H1 (cell line): ENCODE data around the gene MEI1. TPM values are rescaled to one million over a fixed set of nuclear protein-coding genes. Genes with fewer than 3 reads are reported as not detected.

Source experiments
- CHD1 ChIP-seq: IDR thresholded peaks from 2 replicates; pipeline ENCODE4 v1.6.1; 2012; ENCODE audit warnings: low read depth, low read length, improper control_type of control experiment
- CHD2 ChIP-seq: IDR thresholded peaks from 2 replicates; pipeline ENCODE4 v1.6.1; 2012; ENCODE audit warnings: low read length, improper control_type of control experiment
- CHD7 ChIP-seq: fragments of 300-600 bp; sonication (generic); IDR thresholded peaks from 2 replicates; pipeline ENCODE4 v1.7.1; 2012; ENCODE audit warnings: low read length, moderate library complexity, mild to moderate bottlenecking, inconsistent platforms; ENCODE audit not compliant: insufficient replicate concordance
- EP300 ChIP-seq, 2 experiments: IDR thresholded peaks; 1 replicate in 1 of 2; 2 replicates in 1 of 2; pipeline ENCODE4 v1.6.1; 2011 to 2012; ENCODE audit warnings: low read depth in 2 of 2, low read length in 2 of 2, mild to moderate bottlenecking in 2 of 2, borderline replicate concordance in 1 of 2, inconsistent platforms in 1 of 2, moderate library complexity in 1 of 2
- JUN ChIP-seq: IDR thresholded peaks from 2 replicates; pipeline ENCODE4 v1.6.1; 2011; ENCODE audit warnings: low read depth, mild to moderate bottlenecking, improper control_type of control experiment, low read length
- TBP ChIP-seq: IDR thresholded peaks from 2 replicates; pipeline ENCODE4 v1.6.1; 2011; ENCODE audit warnings: low read depth, low read length, improper control_type of control experiment
- polyA plus RNA-seq, 7 experiments: library from polyadenylated mRNA; depleted of rRNA in 3 of 7; stranded (reverse) in 5 of 7; unstranded in 2 of 7; fragments of >200 nt in 5 of 7; fragments of 200-250 nt in 2 of 7; gene quantifications; 1 replicate in 5 of 7; 2 replicates in 1 of 7; 4 replicates in 1 of 7; pipeline versions ENCODE4 v1.2.1 to v1.2.3, GENCODE V29; 2011 to 2013; ENCODE audit warnings: missing spikeins in 2 of 7, mixed read lengths in 2 of 7
- total RNA-seq: library from RNA; stranded (reverse); fragmentation: NEBNext Ultra II Directional; extraction: Animal tissue kit (Norgen Biotek cat#: 25700); gene quantifications from 2 replicates; pipeline ENCODE4 v1.2.1, GENCODE V29; 2021

The MEI1 gene
- total and polyA plus RNA-seq, 2 of the 8 experiments (the other 6 are each of a cell fraction or from before 2014, with no cell fraction given): 0.27 to 0.54 TPM

- TF ChIP-seq CHD7: no peak
- no peak for TF ChIP-seq JUN
- TF ChIP-seq TBP: no peak
- TF ChIP-seq CHD2: no peak
- TF ChIP-seq CHD1: no peak
- TF ChIP-seq EP300 (IDR thresholded peaks at IDR 0.05; ENCODE audit: borderline replicate concordance in 1 of 2, low read depth in 2 of 2, low read length in 2 of 2): no peak
Measured at GRCh38 chr22:41739576-41739975, 40.3 kb downstream of the MEI1 start (continued).
